HG03558 (cell line): ENCODE data around the gene PRKAG3.

Experiments used
- ATAC-seq: cut with Tn5 transposase; IDR thresholded peaks from one replicate; pipeline ENCODE4 v1.9.1; 2021; ENCODE audit warnings: moderate number of reproducible peaks; ENCODE audit not compliant: unreplicated experiment; ENCODE audit errors: extremely low read depth

Gene PRKAG3

GRCh38 chr2:218865396-218865795, 33.8 kb upstream of the PRKAG3 start:
- no peak for ATAC-seq

- no peak for ATAC-seq
Observed at GRCh38 chr2:218863021-218863520, 31.5 kb upstream of the PRKAG3 start.

GRCh38 chr2:218861645-218862318, 30.2 kb upstream of the PRKAG3 start:
- no peak for ATAC-seq

- no peak for ATAC-seq
Observed at GRCh38 chr2:218860950-218861381, 29.4 kb upstream of the PRKAG3 start.

GRCh38 chr2:218859988-218860831, 28.6 kb upstream of the PRKAG3 start:
- ATAC-seq, result no peak

- ATAC-seq, result no peak
Observed at GRCh38 chr2:218859556-218859987, 28.0 kb upstream of the PRKAG3 start, which contains the start of gene WNT6. Gene WNT6, plus strand, starts transcription at chr2:218859805. Its CDS starts 233 bp downstream, at chr2:218860038.

- ATAC-seq, result no peak
Observed at GRCh38 chr2:218858671-218859555, 27.3 kb upstream of the PRKAG3 start.

- no peak for ATAC-seq
Observed at GRCh38 chr2:218858138-218858445, 26.5 kb upstream of the PRKAG3 start.

- ATAC-seq, result no peak
Observed at GRCh38 chr2:218857371-218858137, 26.0 kb upstream of the PRKAG3 start.

GRCh38 chr2:218856896-218857243, 25.3 kb upstream of the PRKAG3 start:
- no peak for ATAC-seq

- no peak for ATAC-seq
Observed at GRCh38 chr2:218856167-218856895, 24.7 kb upstream of the PRKAG3 start.

- ATAC-seq, result no peak
Observed at GRCh38 chr2:218855305-218856166, 23.9 kb upstream of the PRKAG3 start.

- ATAC-seq, result no peak
Observed at GRCh38 chr2:218854860-218855259, 23.3 kb upstream of the PRKAG3 start.

GRCh38 chr2:218853766-218854165, 22.2 kb upstream of the PRKAG3 start:
- no peak for ATAC-seq

GRCh38 chr2:218852911-218853667, 21.5 kb upstream of the PRKAG3 start:
- ATAC-seq, result no peak

- ATAC-seq, result no peak
Observed at GRCh38 chr2:218851286-218851685, 19.7 kb upstream of the PRKAG3 start.

GRCh38 chr2:218850796-218851195, 19.2 kb upstream of the PRKAG3 start:
- ATAC-seq, result no peak

GRCh38 chr2:218849721-218850120, 18.1 kb upstream of the PRKAG3 start:
- ATAC-seq, result no peak
